ENCODE measurements around the gene TSPAN1. TPM values are rescaled to one million over a fixed set of nuclear protein-coding genes. Genes with fewer than 3 reads are reported as not detected.

The TSPAN1 gene
- total RNA-seq, 1 donor from 2014 or later: 0.91 TPM

DNA sequence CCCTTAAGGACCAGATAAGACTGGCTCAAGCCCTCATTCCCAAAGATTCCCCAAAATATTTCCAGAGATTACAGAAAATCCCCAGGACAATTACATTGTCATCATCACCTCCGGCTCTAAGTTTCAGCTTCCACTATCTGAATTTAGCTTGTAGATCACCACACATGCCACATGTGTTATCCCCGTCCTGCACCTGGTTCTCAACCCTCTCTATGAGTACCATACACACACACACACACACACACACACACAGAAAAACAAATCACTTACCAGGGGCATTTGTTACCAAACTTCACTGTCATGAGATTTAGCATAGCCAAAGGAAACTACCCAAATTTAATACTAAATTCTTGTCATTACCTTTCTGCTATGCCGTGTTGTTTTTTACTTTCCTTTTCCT, 15.4 kb upstream of the TSPAN1 start:
- no peaks in the 10 kb centered on the region for H3K27me3 Mint-ChIP-seq (ENCODE audit: unreplicated experiment)

DNA sequence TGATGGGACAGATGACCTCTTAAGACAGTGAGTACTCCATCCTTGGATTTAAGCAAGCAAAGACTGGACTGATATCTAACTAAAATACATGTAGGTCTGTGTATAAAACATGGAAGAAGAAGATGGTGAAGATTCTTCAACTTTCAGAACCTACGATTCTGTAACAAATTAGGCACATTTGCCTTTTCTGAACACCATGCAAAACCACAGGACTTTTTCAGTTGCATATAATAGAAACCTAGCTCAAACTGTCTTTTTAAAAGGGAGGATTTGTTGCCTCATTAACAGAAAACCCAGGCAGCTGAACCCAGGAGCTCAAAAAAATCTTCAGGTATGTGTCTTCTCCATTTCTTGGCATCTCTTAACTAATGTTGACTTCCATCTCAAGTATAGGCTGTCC, 14.7 kb upstream of the TSPAN1 start:
- Mint-ChIP-seq H3K36me3 (ENCODE audit: unreplicated experiment) (no peaks in the 10 kb centered on the region), H3K9me3 (ENCODE audit: unreplicated experiment) (no peaks in the 10 kb centered on the region), H3K4me3 (ENCODE audit: unreplicated experiment) (no peak overlapping the region), H3K4me1 (ENCODE audit: unreplicated experiment) (no peaks in the 10 kb centered on the region), H3K27me3 (ENCODE audit: unreplicated experiment) (no peaks in the 10 kb centered on the region), H3K27ac (ENCODE audit: unreplicated experiment) (no peak overlapping the region)
- TF ChIP-seq, protein P1, sequence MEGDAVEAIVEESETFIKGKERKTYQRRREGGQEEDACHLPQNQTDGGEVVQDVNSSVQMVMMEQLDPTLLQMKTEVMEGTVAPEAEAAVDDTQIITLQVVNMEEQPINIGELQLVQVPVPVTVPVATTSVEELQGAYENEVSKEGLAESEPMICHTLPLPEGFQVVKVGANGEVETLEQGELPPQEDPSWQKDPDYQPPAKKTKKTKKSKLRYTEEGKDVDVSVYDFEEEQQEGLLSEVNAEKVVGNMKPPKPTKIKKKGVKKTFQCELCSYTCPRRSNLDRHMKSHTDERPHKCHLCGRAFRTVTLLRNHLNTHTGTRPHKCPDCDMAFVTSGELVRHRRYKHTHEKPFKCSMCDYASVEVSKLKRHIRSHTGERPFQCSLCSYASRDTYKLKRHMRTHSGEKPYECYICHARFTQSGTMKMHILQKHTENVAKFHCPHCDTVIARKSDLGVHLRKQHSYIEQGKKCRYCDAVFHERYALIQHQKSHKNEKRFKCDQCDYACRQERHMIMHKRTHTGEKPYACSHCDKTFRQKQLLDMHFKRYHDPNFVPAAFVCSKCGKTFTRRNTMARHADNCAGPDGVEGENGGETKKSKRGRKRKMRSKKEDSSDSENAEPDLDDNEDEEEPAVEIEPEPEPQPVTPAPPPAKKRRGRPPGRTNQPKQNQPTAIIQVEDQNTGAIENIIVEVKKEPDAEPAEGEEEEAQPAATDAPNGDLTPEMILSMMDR (IDR thresholded peaks at IDR 0.05): no peak
- DNase-seq (ENCODE audit: extremely low spot score, unreplicated experiment): no peak

More for the DNA sequence above, 15.4 kb upstream of the TSPAN1 start:
- TF ChIP-seq, protein P1 (IDR thresholded peaks at IDR 0.05): no peak
- DNase-seq (ENCODE audit: extremely low spot score, unreplicated experiment): no peak
- Mint-ChIP-seq H3K9me3 (ENCODE audit: unreplicated experiment) (peaks cover 3% of the 10 kb centered on the region), H3K27ac (ENCODE audit: unreplicated experiment) (no peak overlapping the region), H3K4me3 (ENCODE audit: unreplicated experiment) (no peak overlapping the region), H3K4me1 (ENCODE audit: unreplicated experiment) (no peaks in the 10 kb centered on the region), H3K36me3 (ENCODE audit: unreplicated experiment) (no peaks in the 10 kb centered on the region)

DNA sequence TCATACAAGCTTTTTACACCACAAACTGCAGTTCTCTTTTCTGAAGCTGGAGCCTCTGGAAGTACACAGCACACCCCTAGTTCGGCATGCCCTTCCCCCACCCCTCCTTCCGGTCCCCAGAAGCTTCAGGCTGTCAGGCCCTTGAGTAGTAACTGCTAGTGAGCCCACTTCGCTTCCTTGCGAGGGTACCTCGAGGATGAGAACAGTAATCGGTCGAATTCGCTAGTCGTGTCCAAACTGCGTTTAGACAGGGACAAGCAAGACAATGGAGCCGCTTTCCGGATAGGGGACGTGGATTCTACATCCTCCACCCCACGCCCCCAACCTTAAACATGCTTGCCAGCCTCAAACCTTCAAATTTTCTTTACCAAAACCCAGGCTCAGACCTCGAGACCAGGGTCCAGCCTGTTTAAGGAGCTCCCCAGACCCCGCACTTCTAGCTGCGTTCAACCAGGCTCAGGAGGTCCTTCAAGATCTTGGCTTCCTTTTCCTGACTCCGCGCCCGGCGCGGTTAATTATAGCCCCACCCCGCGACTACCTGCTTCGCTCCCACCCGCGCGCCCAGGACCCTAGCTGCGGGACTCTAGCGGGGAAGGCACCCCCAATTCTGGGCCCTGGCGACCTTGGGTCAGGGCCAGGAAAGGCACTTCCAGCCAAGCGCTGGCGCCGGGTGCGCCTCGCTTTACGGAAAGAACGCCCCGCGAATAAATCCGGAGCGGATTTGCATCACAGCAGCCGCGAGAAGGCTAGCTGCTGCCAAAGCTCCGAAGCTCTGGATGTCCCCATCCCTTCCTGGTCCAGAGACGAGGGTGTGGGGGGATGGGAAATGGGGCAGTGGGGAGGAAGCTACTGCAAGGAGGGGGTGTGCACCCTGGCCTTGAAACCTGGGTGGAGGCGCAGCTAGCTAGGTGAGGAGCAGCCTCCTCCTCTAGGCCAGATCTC, 8.1 kb upstream of the TSPAN1 start:
- Mint-ChIP-seq H3K4me1 (ENCODE audit: unreplicated experiment) (peaks cover 6% of the 10 kb centered on the region), H3K27ac (ENCODE audit: unreplicated experiment) (no peak overlapping the region), H3K9me3 (ENCODE audit: unreplicated experiment) (no peaks in the 10 kb centered on the region), H3K4me3 (ENCODE audit: unreplicated experiment) (no peak overlapping the region), H3K36me3 (ENCODE audit: unreplicated experiment) (no peaks in the 10 kb centered on the region), H3K27me3 (ENCODE audit: unreplicated experiment) (peaks cover 2% of the 10 kb centered on the region)
- DNase-seq (ENCODE audit: extremely low spot score, unreplicated experiment): no peak
- TF ChIP-seq, protein P1 (IDR thresholded peaks at IDR 0.05): no peak

DNA sequence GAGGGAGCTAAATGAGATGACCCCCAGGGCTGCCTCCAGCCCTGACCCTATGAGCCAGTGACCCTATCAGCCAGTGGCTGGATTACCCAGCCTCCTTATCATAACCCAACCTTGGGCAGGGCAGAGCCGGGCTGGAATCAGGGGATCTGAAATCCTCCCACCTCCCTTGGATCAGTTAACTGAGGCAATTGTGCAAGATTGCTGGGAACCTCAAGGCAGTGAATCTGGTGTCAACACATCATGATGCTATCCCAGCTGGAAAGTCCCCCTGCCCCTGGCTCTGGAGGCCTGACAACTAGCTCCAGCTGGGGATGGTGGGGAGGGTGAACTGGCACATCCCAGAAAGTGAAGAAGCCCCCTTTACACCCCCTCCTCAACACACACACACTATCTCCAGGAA, 6.4 kb upstream of the TSPAN1 start:
- Mint-ChIP-seq H3K27ac (ENCODE audit: unreplicated experiment) (no peak overlapping the region), H3K9me3 (ENCODE audit: unreplicated experiment) (no peaks in the 10 kb centered on the region), H3K4me1 (ENCODE audit: unreplicated experiment) (peaks cover 11% of the 10 kb centered on the region), H3K36me3 (ENCODE audit: unreplicated experiment) (no peaks in the 10 kb centered on the region), H3K27me3 (ENCODE audit: unreplicated experiment) (peaks cover 2% of the 10 kb centered on the region), H3K4me3 (ENCODE audit: unreplicated experiment) (no peak overlapping the region)
- DNase-seq (ENCODE audit: extremely low spot score, unreplicated experiment): no peak
- TF ChIP-seq, protein P1 (IDR thresholded peaks at IDR 0.05): no peak

DNA sequence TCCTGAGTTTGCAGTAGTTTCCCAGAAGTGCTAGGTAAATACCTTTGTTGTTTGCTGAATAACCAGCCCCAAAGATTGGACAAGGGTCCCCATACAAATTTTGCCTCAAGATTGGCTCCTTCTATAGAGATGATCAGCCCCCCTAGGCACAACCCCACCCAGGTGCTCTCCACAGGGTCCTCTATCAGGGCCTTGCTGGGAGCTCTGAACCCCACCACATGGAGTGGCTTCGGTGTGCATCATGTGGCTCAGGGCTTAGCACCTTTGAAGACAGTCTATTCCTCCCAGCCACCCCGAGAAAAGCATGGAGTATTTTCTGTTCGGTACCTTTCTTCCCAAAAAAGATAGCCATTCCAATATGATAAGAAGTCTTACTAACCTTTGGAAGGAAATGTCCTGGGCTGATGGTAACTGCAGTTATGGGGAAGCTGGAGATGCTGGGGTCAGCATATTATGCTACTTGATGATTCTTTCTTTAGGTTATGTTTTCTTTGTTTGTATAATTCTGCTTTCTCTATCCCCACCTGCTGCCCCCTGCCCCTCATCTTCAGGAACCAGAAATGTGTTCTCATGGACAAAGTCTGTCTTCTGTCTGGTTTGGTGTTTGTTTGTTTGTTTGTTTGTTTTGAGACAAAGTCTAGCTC, 5.0 kb upstream of the TSPAN1 start:
- Mint-ChIP-seq H3K36me3 (ENCODE audit: unreplicated experiment) (no peaks in the 10 kb centered on the region), H3K27ac (ENCODE audit: unreplicated experiment) (no peak overlapping the region), H3K9me3 (ENCODE audit: unreplicated experiment) (no peaks in the 10 kb centered on the region), H3K27me3 (ENCODE audit: unreplicated experiment) (peaks cover 2% of the 10 kb centered on the region), H3K4me3 (ENCODE audit: unreplicated experiment) (no peak overlapping the region), H3K4me1 (ENCODE audit: unreplicated experiment) (peaks cover 11% of the 10 kb centered on the region)
- TF ChIP-seq, protein P1 (IDR thresholded peaks at IDR 0.05): no peak
- DNase-seq (ENCODE audit: extremely low spot score, unreplicated experiment): no peak

Data from osteocyte (in vitro differentiated cells).